GM12891 (cell line): ENCODE data around the gene SENP1.

Experiments used
- POLR2A ChIP-seq: IDR thresholded peaks from 2 replicates; pipeline ENCODE4 v1.6.1; 2011; ENCODE audit warnings: low read depth, low read length, control low read depth
- POLR2AphosphoS5 ChIP-seq: IDR thresholded peaks from 2 replicates; pipeline ENCODE4 v1.6.1; 2011; ENCODE audit warnings: low read depth, low read length, control low read depth
- SPI1 ChIP-seq: IDR thresholded peaks from 2 replicates; pipeline ENCODE4 v1.6.1; 2011; ENCODE audit warnings: low read depth, low read length, control low read depth
- TAF1 ChIP-seq: IDR thresholded peaks from 2 replicates; pipeline ENCODE4 v1.6.1; 2011; ENCODE audit warnings: low read depth, low read length, control low read depth

DNA sequence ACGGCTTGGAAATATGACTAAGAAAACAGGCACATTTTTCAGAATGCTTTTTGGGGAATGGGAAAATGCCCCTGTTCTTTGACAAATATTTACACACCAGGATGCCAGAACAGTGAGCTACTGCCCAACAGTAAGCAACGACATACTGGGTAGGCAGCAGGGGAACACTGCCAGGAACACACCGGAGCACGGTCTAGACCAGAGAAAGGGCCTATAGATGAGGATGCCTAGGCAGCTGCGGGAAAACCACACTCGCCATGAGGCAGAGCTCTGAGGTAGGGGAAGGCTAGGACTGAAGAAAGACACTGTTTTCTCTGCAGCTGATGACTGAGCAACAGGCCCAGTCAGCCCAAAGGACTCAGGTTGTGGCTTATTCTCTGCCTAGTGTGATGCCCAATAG is 55.7 kb downstream of the SENP1 start:
- TF ChIP-seq SPI1: no peak
- no peak for TF ChIP-seq TAF1
- TF ChIP-seq POLR2A: no peak
- TF ChIP-seq POLR2AphosphoS5: no peak
